K562 (cell line): ENCODE data around the gene VWA1. TPM values are rescaled to one million over a fixed set of nuclear protein-coding genes. Genes with fewer than 3 reads are reported as not detected.

ENCODE experiments used
- ATAC-seq: fragments of 200-7000 bp; cut with Tn5 transposase; 3 replicates; pipeline ENCODE4 v1.9.1; 2020; ENCODE audit warnings: moderate library complexity
- BruUV-seq: library from RNA; stranded (reverse); fragments of 400-500 nt; replicated peaks from 2 replicates; lab custom pipeline; 2021; lab: Mats Ljungman, UMichigan
- CTCF ChIA-PET: fragments of 300-600 bp; formaldehyde crosslinking; extraction: SDS; loops from one replicate; lab custom pipeline; 2021; ENCODE audit warnings: low intra/inter-chr PET ratio; lab: Yijun Ruan, JAX
- POLR2A ChIA-PET: fragments of 300-600, 350-650 bp; sonication (Branson Sonifier 250); formaldehyde crosslinking; extraction: SDS; loops from one replicate; lab custom pipeline; 2021; ENCODE audit warnings: antibody characterized with exemption, inconsistent platforms; lab: Yijun Ruan, JAX
- DNase-seq, 4 experiments: peaks; one replicate each; pipeline versions ENCODE4 v3.0.0 to v3.0.0-alpha.2; 2011 to 2018; ENCODE audit warnings: low spot score in 3 of 4, mixed read lengths in 3 of 4; ENCODE audit errors: extremely low read depth in 1 of 4
- FAIRE-seq: peaks from 2 replicates; lab custom pipeline; 2011; peaks lifted over from hg19 to GRCh38; lab: Jason Lieb, UNC
- H2AFZ ChIP-seq: 2 replicates; pipeline ENCODE4 v1.6.0; 2011; ENCODE audit warnings: low read depth, low read length, control low read depth, inconsistent platforms
- H3K27ac ChIP-seq: fragments of 200-600 bp; 3 replicates; pipeline ENCODE4 v1.8.0; 2011; ENCODE audit warnings: low read depth, mild to moderate bottlenecking, control low read depth, inconsistent platforms, low read length, moderate library complexity, mixed read lengths; ENCODE audit errors: extremely low read depth
- H3K27me3 ChIP-seq, 2 experiments: fragments of 300-600 bp in 1 of 2; 2 replicates in 1 of 2; 3 replicates in 1 of 2; pipeline versions ENCODE4 v1.6.0 to v1.8.0; 2011; ENCODE audit warnings: inconsistent platforms in 2 of 2, low read length in 2 of 2, mild to moderate bottlenecking in 1 of 2, mixed read lengths in 1 of 2, moderate library complexity in 1 of 2; ENCODE audit not compliant: control insufficient read depth in 2 of 2, insufficient read depth in 2 of 2
- H3K36me3 ChIP-seq: fragments of 300-600 bp; 3 replicates; pipeline ENCODE4 v1.8.0; 2011; ENCODE audit warnings: mild to moderate bottlenecking, low read length, inconsistent platforms; ENCODE audit not compliant: control insufficient read depth, insufficient read depth
- H3K4me1 ChIP-seq, 2 experiments: fragments of 200-600 bp in 1 of 2; replicated peaks in 1 of 2; 2 replicates in 1 of 2; 3 replicates in 1 of 2; pipeline versions ENCODE4 v1.5.1 to v1.8.0; 2011; ENCODE audit warnings: inconsistent platforms in 2 of 2, low read length in 2 of 2, mild to moderate bottlenecking in 1 of 2, mixed read lengths in 1 of 2, moderate library complexity in 1 of 2; ENCODE audit not compliant: control insufficient read depth in 2 of 2, insufficient read depth in 2 of 2
- H3K4me2 ChIP-seq: 2 replicates; pipeline ENCODE4 v1.6.1; 2011; ENCODE audit warnings: low read length, control low read depth, inconsistent platforms, mixed read lengths; ENCODE audit not compliant: insufficient read depth
- H3K4me3 ChIP-seq: fragments of 200-600 bp; sonication (generic), shearing (Covaris generic); 2 replicates; pipeline ENCODE4 v1.5.1; 2016; ENCODE audit warnings: control low read depth, inconsistent platforms
- H3K79me2 ChIP-seq: fragments of 200-600 bp; 3 replicates; pipeline ENCODE4 v1.8.0; 2011; ENCODE audit warnings: low read length, inconsistent platforms; ENCODE audit not compliant: control insufficient read depth, insufficient read depth
- H3K9ac ChIP-seq, 2 experiments: 2 replicates each; pipeline versions ENCODE4 v1.6.0 to v1.6.1; 2011; ENCODE audit warnings: low read depth in 2 of 2, low read length in 2 of 2, control low read depth in 1 of 2, inconsistent platforms in 1 of 2, mild to moderate bottlenecking in 1 of 2, mixed read lengths in 1 of 2; ENCODE audit not compliant: insufficient read depth in 1 of 2
- H3K9me1 ChIP-seq: one replicate; pipeline ENCODE4 v1.6.0; 2011; ENCODE audit warnings: inconsistent platforms, mild to moderate bottlenecking, low read length, moderate library complexity; ENCODE audit not compliant: control insufficient read depth, insufficient read depth
- H3K9me3 ChIP-seq: replicated peaks from 2 replicates; pipeline ENCODE4 v1.5.1; 2011; ENCODE audit warnings: low read depth, low read length, inconsistent platforms; ENCODE audit not compliant: control insufficient read depth, insufficient read depth
- H4K20me1 ChIP-seq: replicated peaks from 2 replicates; pipeline ENCODE4 v1.6.1; 2011; ENCODE audit warnings: low read length, inconsistent platforms, mixed read lengths; ENCODE audit not compliant: control insufficient read depth, insufficient read depth
- PML ChIP-seq: IDR thresholded peaks from 2 replicates; pipeline ENCODE4 v1.6.1; 2012; ENCODE audit warnings: low read length, inconsistent platforms
- RBFOX2 ChIP-seq: fragments of 200-400 bp; formaldehyde crosslinking; IDR thresholded peaks from 2 replicates; pipeline ENCODE4 v1.6.1; 2017; ENCODE audit warnings: low read depth, mild to moderate bottlenecking, low read length, moderate library complexity
- ZNF23 ChIP-seq: fragments of 250-450 bp; sonication (Bioruptor Pico); IDR thresholded peaks from 2 replicates; pipeline ENCODE4 v1.4.0; 2020; ENCODE audit warnings: mild to moderate bottlenecking
- WGBS: fragments of 100-300 bp; shearing (Covaris generic); methylation state at CpG from one replicate; pipeline ENCODE4 v1.1.6; 2016; ENCODE audit warnings: low coverage, mixed read lengths; ENCODE audit not compliant: insufficient coverage; ENCODE audit errors: missing lambda C conversion rate; 5-methylcytosine and 5-hydroxymethylcytosine counted together
- in situ Hi-C: fragments of 300-500 bp; cut with MboI; formaldehyde crosslinking; loops from 4 replicates; pipeline ENCODE4 v1.15.0; 2018; ENCODE audit warnings: inconsistent platforms, mixed read lengths
- intact Hi-C: fragments of 100-400 bp; cut with micrococcal nuclease; formaldehyde crosslinking; loops from 2 replicates; pipeline ENCODE4 v1.14.2; 2022
- polyA plus RNA-seq, 8 experiments: library from polyadenylated mRNA; depleted of rRNA in 4 of 8; stranded (reverse) in 5 of 8; unstranded in 3 of 8; fragments of >200 nt; fragmentation: Nextera tagmentation in 2 of 8; fragmentation: Illumina TruSeq in 1 of 8; extraction: Ambion mirVana in 2 of 8; extraction: Trizol in 1 of 8; gene quantifications; 2 replicates each; pipeline versions ENCODE4 v1.2.1 to v1.2.3, GENCODE V29; 2011 to 2014; ENCODE audit warnings: inconsistent platforms in 1 of 8, missing spikeins in 1 of 8
- total RNA-seq, 7 experiments: library from RNA; depleted of rRNA in 6 of 7; stranded (reverse); fragments of >200 nt in 6 of 7; fragmentation: Illumina TruSeq in 2 of 7; extraction: Trizol in 2 of 7; gene quantifications; 2 replicates each; pipeline versions ENCODE4 v1.2.1 to v1.2.3, GENCODE V29; 2011 to 2021; ENCODE audit warnings: low replicate concordance in 1 of 7

VWA1 gene
- total and polyA plus RNA-seq, 9 of the 15 experiments (the other 6 are each of a cell fraction or from before 2014, with no cell fraction given) = 0.01 to 6.4 (median 0.85) TPM

GRCh38 chr1:1385931-1386330 lies 49.6 kb upstream of the VWA1 start:
- Histone ChIP-seq H4K20me1 (no peaks in the 10 kb centered on the region), H3K4me3 (no peak overlapping the region), H3K4me1 (peaks cover 0 to 16% of the 10 kb centered on the region in 2 experiments; a peak in 3 of 5 replicates), H3K36me3 (peaks cover 60% of the 10 kb centered on the region), H3K79me2 (no peaks in the 10 kb centered on the region), H2AFZ (no peak overlapping the region), H3K27me3 (no peaks in the 10 kb centered on the region), H3K9me1 (no peaks in the 10 kb centered on the region), H3K9me3 (peaks cover 2% of the 10 kb centered on the region; the same call in 1 of the 2 replicates), H3K9ac (no peak overlapping the region), H3K27ac (no peak overlapping the region), H3K4me2 (no peak overlapping the region)
- WGBS = 93% methylated on average over 8 of the region's 8 CpGs
- CTCF ChIA-PET = no interaction called here
- ATAC-seq (no peak), FAIRE-seq (no peak), DNase-seq (peak in 1 of 4 experiments; percentile 16)
- no peak for TF ChIP-seq ZNF23
- peak; percentile 28; the same call in 1 of the 2 replicates for TF ChIP-seq PML
- TF ChIP-seq RBFOX2 = peak; percentile 13; the same call in 1 of the 2 replicates
- no TSS peak for BruUV-seq
- intact Hi-C loops = no loop called here
- POLR2A ChIA-PET = interaction anchor here (1.1 to 7.1 kb wide), 4 partner anchors 10 to 38 kb away, joined by 3 to 58 read pairs (median 31); partner anchors contain the start of genes AURKAIP1 and CCNL2
- in situ Hi-C loops = no loop called here
